Loucy (cell line): ENCODE data around the gene ITGAL.

ENCODE experiments used
- CTCF ChIP-seq: fragments of 200-600 bp; sonication (generic); conservative IDR thresholded peaks from 2 replicates; pipeline ENCODE4 v1.5.1; 2014; ENCODE audit warnings: mild to moderate bottlenecking, antibody characterized with exemption, low read length
- EZH2phosphoT487 ChIP-seq: fragments of 200-600 bp; IDR thresholded peaks from 2 replicates; pipeline ENCODE4 v1.6.1; 2018; ENCODE audit warnings: antibody characterized with exemption, mild to moderate bottlenecking, moderate library complexity, borderline replicate concordance

GRCh38 chr16:30534368-30535105, 62.0 kb downstream of the ITGAL start, which contains the start of gene ZNF747:
- no peak for TF ChIP-seq CTCF
- no peak for TF ChIP-seq EZH2phosphoT487
